ENCODE data around the gene EMX1. TPM values are rescaled to one million over a fixed set of nuclear protein-coding genes. Genes with fewer than 3 reads are reported as not detected.

Gene EMX1
- total RNA-seq, 1 donor from 2014 or later: 0.54 TPM

DNA sequence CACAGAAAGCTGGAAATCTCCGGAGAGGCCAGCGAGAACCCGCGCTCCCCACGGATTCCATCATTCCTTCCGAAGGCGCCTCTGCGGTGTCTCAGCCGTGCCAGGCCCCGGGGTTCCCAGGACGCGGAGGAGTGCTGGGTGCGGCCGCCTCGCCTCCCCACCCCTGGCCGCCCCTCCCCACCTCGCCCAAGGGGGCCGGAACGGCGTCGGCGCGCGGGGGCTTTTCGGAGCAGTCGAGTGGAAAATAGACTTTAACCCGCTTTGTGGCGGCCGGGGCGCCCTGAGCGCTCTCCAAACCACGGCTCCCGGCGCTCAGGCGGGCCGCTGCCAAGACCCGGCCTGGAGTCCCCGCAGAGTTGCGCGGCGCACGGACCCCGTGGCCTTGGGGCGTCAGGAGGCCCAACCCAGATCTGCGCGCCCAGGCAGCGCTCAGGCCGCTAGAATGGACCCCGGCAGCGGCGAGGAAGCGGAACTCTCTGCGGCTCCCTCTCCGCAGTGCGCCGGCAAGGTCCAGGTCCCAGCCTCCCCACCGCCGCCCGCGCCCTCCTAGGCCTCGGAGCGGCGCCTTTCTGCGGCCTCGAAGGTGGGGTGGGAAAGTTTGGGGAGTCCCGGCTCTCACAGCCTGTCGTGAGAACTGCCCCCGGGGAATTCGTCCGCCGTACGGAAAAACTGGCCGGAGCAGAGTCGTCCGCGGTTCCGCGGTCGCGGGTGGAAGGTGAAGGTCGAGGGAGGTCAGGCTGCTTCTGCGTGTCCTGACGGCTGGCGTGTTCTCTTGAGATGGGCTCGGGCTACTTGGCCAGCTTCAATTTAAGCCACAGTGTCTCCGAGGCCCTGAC is 1.2 kb upstream of the EMX1 start:
- TF ChIP-seq, protein P1, sequence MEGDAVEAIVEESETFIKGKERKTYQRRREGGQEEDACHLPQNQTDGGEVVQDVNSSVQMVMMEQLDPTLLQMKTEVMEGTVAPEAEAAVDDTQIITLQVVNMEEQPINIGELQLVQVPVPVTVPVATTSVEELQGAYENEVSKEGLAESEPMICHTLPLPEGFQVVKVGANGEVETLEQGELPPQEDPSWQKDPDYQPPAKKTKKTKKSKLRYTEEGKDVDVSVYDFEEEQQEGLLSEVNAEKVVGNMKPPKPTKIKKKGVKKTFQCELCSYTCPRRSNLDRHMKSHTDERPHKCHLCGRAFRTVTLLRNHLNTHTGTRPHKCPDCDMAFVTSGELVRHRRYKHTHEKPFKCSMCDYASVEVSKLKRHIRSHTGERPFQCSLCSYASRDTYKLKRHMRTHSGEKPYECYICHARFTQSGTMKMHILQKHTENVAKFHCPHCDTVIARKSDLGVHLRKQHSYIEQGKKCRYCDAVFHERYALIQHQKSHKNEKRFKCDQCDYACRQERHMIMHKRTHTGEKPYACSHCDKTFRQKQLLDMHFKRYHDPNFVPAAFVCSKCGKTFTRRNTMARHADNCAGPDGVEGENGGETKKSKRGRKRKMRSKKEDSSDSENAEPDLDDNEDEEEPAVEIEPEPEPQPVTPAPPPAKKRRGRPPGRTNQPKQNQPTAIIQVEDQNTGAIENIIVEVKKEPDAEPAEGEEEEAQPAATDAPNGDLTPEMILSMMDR (IDR thresholded peaks at IDR 0.05; ENCODE audit: partially characterized antibody, unreplicated experiment): no peak
- Mint-ChIP-seq H3K36me3 (ENCODE audit: unreplicated experiment) (no peaks in the 10 kb centered on the region), H3K9me3 (ENCODE audit: unreplicated experiment) (peaks cover 7% of the 10 kb centered on the region), H3K4me3 (ENCODE audit: unreplicated experiment) (peak overlapping the region; percentile 74), H3K4me1 (ENCODE audit: low read depth, unreplicated experiment) (peaks cover 8% of the 10 kb centered on the region), H3K27ac (ENCODE audit: unreplicated experiment) (no peak overlapping the region), H3K27me3 (ENCODE audit: unreplicated experiment) (peaks cover 42% of the 10 kb centered on the region)
- peak; percentile 75 for DNase-seq

DNA sequence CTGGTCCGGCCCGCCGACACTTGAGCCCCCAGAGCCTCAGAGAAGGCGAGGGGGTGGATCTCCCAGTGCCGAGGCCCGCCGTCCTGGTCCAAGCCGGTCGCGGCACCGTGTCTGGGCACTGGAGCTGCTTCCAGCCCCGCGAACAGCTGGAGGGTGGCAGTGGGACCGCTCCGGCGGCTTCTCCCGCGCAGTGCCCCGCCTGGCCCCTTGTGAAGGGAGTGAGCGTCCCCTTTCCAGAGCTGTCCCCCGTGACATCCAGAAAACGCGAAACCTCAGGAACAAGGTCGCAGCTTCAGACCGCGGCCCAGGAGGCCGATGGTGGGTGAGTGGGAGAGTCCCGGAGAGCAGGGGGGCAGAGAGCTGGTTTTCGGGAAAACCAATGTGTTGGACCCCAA is 579 bp upstream of the EMX1 start:
- Mint-ChIP-seq H3K27me3 (ENCODE audit: unreplicated experiment) (peaks cover 38% of the 10 kb centered on the region), H3K36me3 (ENCODE audit: unreplicated experiment) (no peaks in the 10 kb centered on the region), H3K4me3 (ENCODE audit: unreplicated experiment) (peak overlapping the region; percentile 82), H3K27ac (ENCODE audit: unreplicated experiment) (no peak overlapping the region), H3K9me3 (ENCODE audit: unreplicated experiment) (peaks cover 7% of the 10 kb centered on the region), H3K4me1 (ENCODE audit: low read depth, unreplicated experiment) (peaks cover 8% of the 10 kb centered on the region)
- no peak for DNase-seq
- TF ChIP-seq, protein P1 (IDR thresholded peaks at IDR 0.05; ENCODE audit: partially characterized antibody, unreplicated experiment): no peak

DNA sequence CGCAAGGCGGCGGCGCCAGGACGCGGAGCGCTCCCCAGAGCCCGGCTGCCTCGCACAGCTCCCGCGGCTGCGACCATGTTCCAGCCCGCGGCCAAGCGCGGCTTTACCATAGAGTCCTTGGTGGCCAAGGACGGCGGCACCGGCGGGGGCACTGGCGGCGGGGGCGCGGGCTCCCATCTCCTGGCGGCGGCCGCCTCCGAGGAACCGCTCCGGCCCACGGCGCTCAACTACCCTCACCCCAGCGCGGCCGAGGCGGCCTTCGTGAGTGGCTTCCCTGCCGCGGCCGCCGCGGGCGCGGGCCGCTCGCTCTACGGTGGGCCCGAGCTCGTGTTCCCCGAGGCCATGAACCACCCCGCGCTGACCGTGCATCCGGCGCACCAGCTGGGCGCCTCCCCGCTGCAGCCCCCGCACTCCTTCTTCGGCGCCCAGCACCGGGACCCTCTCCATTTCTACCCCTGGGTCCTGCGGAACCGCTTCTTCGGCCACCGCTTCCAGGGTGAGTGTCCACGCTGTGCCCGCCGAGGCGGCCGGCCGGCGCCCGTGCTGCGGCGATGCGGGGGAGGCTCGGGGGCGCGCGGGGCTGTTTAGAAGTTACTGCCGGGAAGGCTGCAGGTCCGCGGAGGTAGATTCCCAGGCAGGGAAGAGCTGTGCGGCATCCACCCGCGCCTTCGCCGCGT is 696 bp downstream of the EMX1 start:
- Mint-ChIP-seq H3K27ac (ENCODE audit: unreplicated experiment) (no peak overlapping the region), H3K9me3 (ENCODE audit: unreplicated experiment) (peaks cover 11% of the 10 kb centered on the region), H3K36me3 (ENCODE audit: unreplicated experiment) (no peaks in the 10 kb centered on the region), H3K27me3 (ENCODE audit: unreplicated experiment) (peaks cover 45% of the 10 kb centered on the region), H3K4me3 (ENCODE audit: unreplicated experiment) (no peak overlapping the region), H3K4me1 (ENCODE audit: low read depth, unreplicated experiment) (peaks cover 8% of the 10 kb centered on the region)
- TF ChIP-seq, protein P1 (IDR thresholded peaks at IDR 0.05; ENCODE audit: partially characterized antibody, unreplicated experiment): no peak
- peak; percentile 53 for DNase-seq

DNA sequence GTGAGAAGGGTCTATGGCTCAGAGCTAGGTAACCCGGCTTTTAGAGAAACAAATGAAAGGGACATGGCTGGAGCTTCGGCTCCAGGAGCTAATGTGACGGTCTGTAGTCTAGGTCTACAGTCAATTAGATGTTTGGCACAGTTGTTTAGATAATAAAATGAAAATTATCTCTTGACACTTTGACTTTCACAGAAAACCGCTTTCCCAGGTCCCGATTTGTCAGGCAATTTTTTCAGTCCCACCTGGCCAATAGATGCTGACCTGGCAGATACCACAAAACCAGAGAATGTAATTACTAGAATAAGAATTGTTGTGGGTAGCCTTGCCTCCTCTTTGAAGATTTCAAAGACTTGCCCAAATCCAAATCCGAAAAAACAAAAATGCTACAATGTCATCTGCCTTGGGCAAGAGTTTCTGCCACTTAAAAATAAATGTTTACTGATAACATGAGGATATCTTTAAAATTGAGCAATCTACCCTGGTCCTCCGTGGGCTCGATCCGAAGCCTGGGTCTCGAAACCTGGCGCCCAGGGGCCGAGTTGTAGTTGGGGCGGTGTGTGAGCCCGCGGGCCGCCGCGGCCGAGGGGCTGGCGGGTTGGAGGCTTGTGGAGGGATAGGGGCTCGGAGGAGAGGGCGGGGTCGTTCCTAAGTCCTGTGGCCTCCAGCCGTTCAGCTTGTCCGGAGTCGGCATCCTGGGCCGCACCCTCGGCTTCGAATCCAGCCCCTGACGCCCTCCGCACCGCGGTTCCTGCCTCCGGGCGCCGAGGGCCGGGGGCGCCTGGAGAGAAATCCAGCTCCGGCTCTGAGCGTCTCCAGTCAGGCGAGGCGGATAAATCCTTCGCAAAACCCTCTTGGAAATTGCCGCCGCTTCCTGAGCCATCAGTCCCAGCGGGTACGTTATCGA is 2.3 kb downstream of the EMX1 start:
- Mint-ChIP-seq H3K27ac (ENCODE audit: unreplicated experiment) (no peak overlapping the region), H3K4me3 (ENCODE audit: unreplicated experiment) (peak overlapping the region; percentile 79), H3K4me1 (ENCODE audit: low read depth, unreplicated experiment) (peaks cover 2% of the 10 kb centered on the region), H3K36me3 (ENCODE audit: unreplicated experiment) (no peaks in the 10 kb centered on the region), H3K9me3 (ENCODE audit: unreplicated experiment) (peaks cover 13% of the 10 kb centered on the region), H3K27me3 (ENCODE audit: unreplicated experiment) (peaks cover 42% of the 10 kb centered on the region)
- peak; percentile 44 for DNase-seq
- TF ChIP-seq, protein P1 (IDR thresholded peaks at IDR 0.05; ENCODE audit: partially characterized antibody, unreplicated experiment): no peak
